Activated CD4-positive, CD25-positive, alpha-beta regulatory T cell treated with anti-CD3 and anti-CD28 coated beads, Interleukin-2, amount 50 U/mL, for 24 hours (primary cell): ENCODE results near the gene MAD1L1.

ENCODE experiments used
- ATAC-seq, 2 donors: fragments of 150-1000 bp; cut with Tn5 transposase; one replicate each; pipeline ENCODE4 v1.10.0; 2021; ENCODE audit warnings: mild to moderate bottlenecking in 1 of 2, moderate library complexity in 1 of 2

MAD1L1 gene

GRCh38 chr7:2217206-2217605, 15.5 kb downstream of the MAD1L1 start:
- no peak for ATAC-seq

GRCh38 chr7:2215851-2216250, 16.9 kb downstream of the MAD1L1 start:
- no peak for ATAC-seq

GRCh38 chr7:2214636-2215035, 18.1 kb downstream of the MAD1L1 start:
- peak; percentile 63 to 68 for ATAC-seq

- ATAC-seq: no peak
Measured at GRCh38 chr7:2213551-2214215, 19.1 kb downstream of the MAD1L1 start.

- ATAC-seq: no peak
Measured at GRCh38 chr7:2212906-2213305, 19.8 kb downstream of the MAD1L1 start.

GRCh38 chr7:2211926-2212325, 20.8 kb downstream of the MAD1L1 start:
- ATAC-seq: no peak

- ATAC-seq: no peak
Measured at GRCh38 chr7:2211259-2211880, 21.4 kb downstream of the MAD1L1 start.

- no peak for ATAC-seq
Measured at GRCh38 chr7:2210551-2211258, 22.0 kb downstream of the MAD1L1 start.

GRCh38 chr7:2209961-2210323, 22.8 kb downstream of the MAD1L1 start:
- ATAC-seq: no peak

GRCh38 chr7:2209146-2209960, 23.4 kb downstream of the MAD1L1 start:
- ATAC-seq: peak; percentile 56 to 66

GRCh38 chr7:2208712-2209111, 24.0 kb downstream of the MAD1L1 start:
- ATAC-seq: no peak

GRCh38 chr7:2205036-2205780, 27.5 kb downstream of the MAD1L1 start:
- ATAC-seq: no peak

- ATAC-seq: no peak
Measured at GRCh38 chr7:2204446-2204845, 28.3 kb downstream of the MAD1L1 start.

GRCh38 chr7:2203766-2204300, 28.9 kb downstream of the MAD1L1 start:
- ATAC-seq: no peak

- ATAC-seq: no peak
Measured at GRCh38 chr7:2202901-2203765, 29.6 kb downstream of the MAD1L1 start.

- ATAC-seq: no peak
Measured at GRCh38 chr7:2202361-2202761, 30.4 kb downstream of the MAD1L1 start.

- ATAC-seq: no peak
Measured at GRCh38 chr7:2201686-2202360, 30.9 kb downstream of the MAD1L1 start.

- no peak for ATAC-seq
Measured at GRCh38 chr7:2201128-2201527, 31.6 kb downstream of the MAD1L1 start.

- no peak for ATAC-seq
Measured at GRCh38 chr7:2200584-2200980, 32.2 kb downstream of the MAD1L1 start.

- no peak for ATAC-seq
Measured at GRCh38 chr7:2199956-2200583, 32.7 kb downstream of the MAD1L1 start.
